NCI-H1694 treated with DMSO at 0.1 percent for 48 hours (cell line): ENCODE results near the gene ZNF628.

Source experiments
- DNase-seq: peaks from one replicate; lab custom pipeline; 2025; lab: John Stamatoyannopoulos, UW

The ZNF628 gene

GRCh38 chr19:55497763-55498162 is 21.3 kb downstream of the ZNF628 start:
- no peak for DNase-seq

- no peak for DNase-seq
Measured at GRCh38 chr19:55498246-55498840, 21.9 kb downstream of the ZNF628 start.

- DNase-seq: no peak
Measured at GRCh38 chr19:55500368-55500952, 24.0 kb downstream of the ZNF628 start.

- no peak for DNase-seq
Measured at GRCh38 chr19:55502197-55502952, 26.0 kb downstream of the ZNF628 start.

- no peak for DNase-seq
Measured at GRCh38 chr19:55503157-55503501, 26.7 kb downstream of the ZNF628 start.

- DNase-seq: peak; percentile 85
Measured at GRCh38 chr19:55503502-55504251, 27.3 kb downstream of the ZNF628 start.

- no peak for DNase-seq
Measured at GRCh38 chr19:55504252-55504603, 27.8 kb downstream of the ZNF628 start.

GRCh38 chr19:55504981-55505380 is 28.6 kb downstream of the ZNF628 start:
- no peak for DNase-seq

- no peak for DNase-seq
Measured at GRCh38 chr19:55508120-55508519, 31.7 kb downstream of the ZNF628 start.

GRCh38 chr19:55516878-55517620 is 40.6 kb downstream of the ZNF628 start:
- peak; percentile 84 for DNase-seq

- no peak for DNase-seq
Measured at GRCh38 chr19:55519451-55520311, 43.3 kb downstream of the ZNF628 start.

- DNase-seq: no peak
Measured at GRCh38 chr19:55520691-55521292, 44.4 kb downstream of the ZNF628 start.

GRCh38 chr19:55525289-55526101 is 49.1 kb downstream of the ZNF628 start:
- no peak for DNase-seq

- peak; percentile 71 for DNase-seq
Measured at GRCh38 chr19:55526216-55527196, 50.1 kb downstream of the ZNF628 start.

- no peak for DNase-seq
Measured at GRCh38 chr19:55527197-55528029, 51.0 kb downstream of the ZNF628 start.

GRCh38 chr19:55528030-55528803 is 51.8 kb downstream of the ZNF628 start:
- peak; percentile 96 for DNase-seq
